ENCODE data around the gene PNPLA2.
A peak's percentile ranks its signal among the peaks of the same experiment; 100 is the strongest.

PNPLA2 gene

GRCh38 chr11:818396-819128, at the start of gene PNPLA2:
TSS of gene PNPLA2 (plus strand) at chr11:818914. CDS start at chr11:819719, 805 bp downstream.
- DNase-seq: no peak
- TF ChIP-seq POLR2A (IDR thresholded peaks at IDR 0.05; ENCODE audit: low read length) (no peak), GATA1 (IDR thresholded peaks at IDR 0.05; ENCODE audit: low read depth, low read length) (no peak)

- no peak for TF ChIP-seq GATA1 (IDR thresholded peaks at IDR 0.05; ENCODE audit: low read depth, low read length)
- TF ChIP-seq POLR2A (IDR thresholded peaks at IDR 0.05; ENCODE audit: low read length): no peak
- no peak for DNase-seq
Observed at GRCh38 chr11:769887-770641, 48.6 kb upstream of the PNPLA2 start.

- no peak for DNase-seq
- TF ChIP-seq POLR2A (IDR thresholded peaks at IDR 0.05; ENCODE audit: low read length) (no peak), GATA1 (IDR thresholded peaks at IDR 0.05; ENCODE audit: low read depth, low read length) (no peak)
Observed at GRCh38 chr11:770642-771616, 47.8 kb upstream of the PNPLA2 start.

GRCh38 chr11:771617-772204, 47.0 kb upstream of the PNPLA2 start:
- no peak for TF ChIP-seq GATA1 (IDR thresholded peaks at IDR 0.05; ENCODE audit: low read depth, low read length)
- no peak for TF ChIP-seq POLR2A (IDR thresholded peaks at IDR 0.05; ENCODE audit: low read length)
- DNase-seq: no peak

- TF ChIP-seq POLR2A (IDR thresholded peaks at IDR 0.05; ENCODE audit: low read length) (no peak), GATA1 (IDR thresholded peaks at IDR 0.05; ENCODE audit: low read depth, low read length) (no peak)
- DNase-seq: no peak
Observed at GRCh38 chr11:772429-773390, 46.0 kb upstream of the PNPLA2 start.

- TF ChIP-seq GATA1 (IDR thresholded peaks at IDR 0.05; ENCODE audit: low read depth, low read length) (no peak), POLR2A (IDR thresholded peaks at IDR 0.05; ENCODE audit: low read length) (no peak)
- no peak for DNase-seq
Observed at GRCh38 chr11:773425-773824, 45.3 kb upstream of the PNPLA2 start.

- TF ChIP-seq GATA1 (IDR thresholded peaks at IDR 0.05; ENCODE audit: low read depth, low read length): no peak
- no peak for TF ChIP-seq POLR2A (IDR thresholded peaks at IDR 0.05; ENCODE audit: low read length)
- DNase-seq: no peak
Observed at GRCh38 chr11:773830-774229, 44.9 kb upstream of the PNPLA2 start.

GRCh38 chr11:774873-775592, 43.7 kb upstream of the PNPLA2 start:
- TF ChIP-seq GATA1 (IDR thresholded peaks at IDR 0.05; ENCODE audit: low read depth, low read length) (no peak), POLR2A (IDR thresholded peaks at IDR 0.05; ENCODE audit: low read length) (no peak)
- DNase-seq: no peak

- TF ChIP-seq GATA1 (IDR thresholded peaks at IDR 0.05; ENCODE audit: low read depth, low read length) (no peak), POLR2A (IDR thresholded peaks at IDR 0.05; ENCODE audit: low read length) (no peak)
- DNase-seq: no peak
Observed at GRCh38 chr11:776263-776560, 42.5 kb upstream of the PNPLA2 start.

- peak; percentile 74 to 82 for DNase-seq
- TF ChIP-seq POLR2A (IDR thresholded peaks at IDR 0.05; ENCODE audit: low read length): no peak
- no peak for TF ChIP-seq GATA1 (IDR thresholded peaks at IDR 0.05; ENCODE audit: low read depth, low read length)
Observed at GRCh38 chr11:776561-777287, 42.0 kb upstream of the PNPLA2 start.
